ENCODE data around the gene LPIN3. TPM values are rescaled to one million over a fixed set of nuclear protein-coding genes. Genes with fewer than 3 reads are reported as not detected.
"Not testable (repeated sequence)": the region's sequence is repeated elsewhere in the genome, so short reads cannot be mapped to it uniquely, and the experiment has no call there.

The LPIN3 gene, protein sequence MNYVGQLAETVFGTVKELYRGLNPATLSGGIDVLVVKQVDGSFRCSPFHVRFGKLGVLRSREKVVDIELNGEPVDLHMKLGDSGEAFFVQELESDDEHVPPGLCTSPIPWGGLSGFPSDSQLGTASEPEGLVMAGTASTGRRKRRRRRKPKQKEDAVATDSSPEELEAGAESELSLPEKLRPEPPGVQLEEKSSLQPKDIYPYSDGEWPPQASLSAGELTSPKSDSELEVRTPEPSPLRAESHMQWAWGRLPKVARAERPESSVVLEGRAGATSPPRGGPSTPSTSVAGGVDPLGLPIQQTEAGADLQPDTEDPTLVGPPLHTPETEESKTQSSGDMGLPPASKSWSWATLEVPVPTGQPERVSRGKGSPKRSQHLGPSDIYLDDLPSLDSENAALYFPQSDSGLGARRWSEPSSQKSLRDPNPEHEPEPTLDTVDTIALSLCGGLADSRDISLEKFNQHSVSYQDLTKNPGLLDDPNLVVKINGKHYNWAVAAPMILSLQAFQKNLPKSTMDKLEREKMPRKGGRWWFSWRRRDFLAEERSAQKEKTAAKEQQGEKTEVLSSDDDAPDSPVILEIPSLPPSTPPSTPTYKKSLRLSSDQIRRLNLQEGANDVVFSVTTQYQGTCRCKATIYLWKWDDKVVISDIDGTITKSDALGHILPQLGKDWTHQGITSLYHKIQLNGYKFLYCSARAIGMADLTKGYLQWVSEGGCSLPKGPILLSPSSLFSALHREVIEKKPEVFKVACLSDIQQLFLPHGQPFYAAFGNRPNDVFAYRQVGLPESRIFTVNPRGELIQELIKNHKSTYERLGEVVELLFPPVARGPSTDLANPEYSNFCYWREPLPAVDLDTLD
- 5.7 and 13.0 TPM in 2 replicates for polyA plus RNA-seq (2014; cell fraction: cytosol; rRNA removed)
- polyA plus RNA-seq (2014; cell fraction: nucleus; rRNA removed), result 77.5 and 88.7 TPM in 2 replicates

DNA sequence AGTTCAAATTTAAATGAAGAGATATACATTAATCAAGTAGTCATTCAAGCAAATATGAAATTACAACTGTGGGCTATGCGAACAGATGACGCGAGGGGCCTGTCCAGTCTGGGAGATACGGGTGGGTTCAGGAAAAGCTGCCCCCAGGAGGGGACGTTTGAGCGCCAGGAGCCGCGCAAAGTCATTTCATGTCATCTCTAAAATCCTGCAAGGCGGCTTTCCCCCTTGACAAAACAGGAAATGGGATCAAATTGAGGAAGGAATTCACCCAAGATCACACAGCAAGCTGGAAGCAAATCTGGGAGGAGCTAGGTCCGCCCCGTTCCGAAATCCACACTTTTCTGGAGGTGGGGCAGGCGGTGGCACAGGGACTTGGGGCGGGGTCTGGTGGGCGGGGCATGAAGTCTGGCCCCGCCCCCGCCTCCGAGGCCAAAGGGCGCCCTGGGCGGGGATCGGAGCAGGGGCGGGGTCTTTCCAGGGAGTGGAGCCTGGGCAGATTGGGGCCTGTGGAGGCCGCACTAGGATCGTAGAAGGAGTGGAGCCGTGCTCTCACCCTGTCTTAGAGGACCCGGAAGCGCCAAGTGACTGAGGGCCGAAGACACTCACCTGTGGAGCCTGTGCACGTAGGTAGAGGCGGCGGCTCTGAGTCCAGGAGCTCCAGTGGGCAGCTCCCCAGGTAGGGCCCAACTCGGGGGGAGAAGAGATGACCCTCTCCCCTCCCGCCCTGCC, at the start of gene LPIN3:
Gene LPIN3 (plus strand): TSS at position 495 of the 729 bp plus-strand sequence. CDS start 4,983 bp downstream, outside the sequence.
- peak; percentile 93 for DNase-seq (ENCODE audit: low spot score)

DNA sequence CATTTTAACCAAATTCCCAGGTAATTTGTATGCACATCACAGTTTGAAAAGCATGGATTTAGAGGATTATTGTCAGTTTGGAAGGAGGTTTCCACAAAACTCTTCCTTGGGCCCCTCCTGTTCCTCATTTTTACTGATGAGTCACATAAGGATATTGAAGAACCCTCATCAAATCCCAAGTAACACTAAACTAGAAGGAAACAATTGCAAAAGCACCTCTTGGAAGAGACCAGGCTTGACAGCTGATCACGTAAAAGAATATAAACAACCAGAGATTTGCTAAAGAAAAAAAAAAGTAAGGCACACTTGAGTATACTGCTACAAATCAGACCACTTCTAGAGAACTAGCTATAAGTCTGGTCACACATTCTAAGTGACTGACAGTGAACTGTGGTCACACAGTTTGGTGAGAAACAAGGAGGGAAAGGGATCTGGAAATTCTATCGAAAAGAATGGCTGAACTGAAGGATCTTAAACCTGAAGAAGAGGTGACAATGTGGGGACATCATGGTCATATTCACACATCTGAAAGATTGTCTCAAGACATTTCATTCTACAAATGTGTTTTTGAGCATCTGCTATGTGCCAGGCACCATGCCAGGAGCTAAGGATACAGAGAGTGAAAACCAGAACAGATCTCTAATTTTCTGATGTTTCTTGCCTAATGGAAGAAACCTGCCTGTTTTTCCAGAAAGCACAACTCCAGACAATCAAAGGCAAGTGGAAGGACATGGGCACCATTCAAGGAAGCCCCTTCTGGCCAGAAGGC, 47.2 kb upstream of the LPIN3 start:
- DNase-seq (ENCODE audit: low spot score), result no peak

DNA sequence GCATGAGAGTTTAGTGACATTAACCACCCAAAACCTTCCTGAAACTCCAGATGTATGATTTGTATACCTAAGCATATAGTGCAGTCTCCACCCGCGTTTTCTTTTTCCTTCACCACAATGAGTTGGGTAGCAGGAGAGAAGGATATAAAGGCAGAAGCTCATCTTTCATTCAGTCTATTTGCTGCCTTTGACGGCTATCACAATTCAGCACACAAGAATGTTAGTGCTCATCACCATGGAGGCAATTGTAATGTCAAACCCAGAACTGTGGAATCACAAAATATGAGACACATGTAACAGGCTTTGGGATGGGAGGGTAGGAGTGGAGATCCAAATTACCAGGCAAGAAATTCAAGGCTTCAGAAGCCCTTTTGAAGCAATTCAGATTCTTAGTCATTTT, 40.7 kb upstream of the LPIN3 start:
- no peak for DNase-seq (ENCODE audit: low spot score)

DNA sequence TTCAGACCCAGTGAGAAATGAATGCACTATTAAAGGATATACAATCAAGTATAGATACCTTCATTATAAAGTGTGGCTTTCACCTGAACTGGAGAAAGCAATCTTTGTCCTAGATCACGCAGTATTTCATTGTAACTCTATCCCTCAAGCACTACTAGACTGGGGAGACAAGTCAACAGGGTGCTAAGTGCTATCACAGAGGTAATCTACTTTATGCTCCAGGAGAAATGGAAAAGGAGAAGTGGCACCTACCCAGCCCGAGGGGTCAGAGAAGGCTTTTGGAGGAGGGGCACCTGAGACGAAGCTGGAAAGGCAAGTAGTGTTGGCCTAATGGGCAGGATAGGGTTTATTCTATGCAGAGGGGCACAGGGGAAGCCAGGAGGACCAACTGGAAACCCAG, 40.2 kb upstream of the LPIN3 start:
- no peak for DNase-seq (ENCODE audit: low spot score)

DNA sequence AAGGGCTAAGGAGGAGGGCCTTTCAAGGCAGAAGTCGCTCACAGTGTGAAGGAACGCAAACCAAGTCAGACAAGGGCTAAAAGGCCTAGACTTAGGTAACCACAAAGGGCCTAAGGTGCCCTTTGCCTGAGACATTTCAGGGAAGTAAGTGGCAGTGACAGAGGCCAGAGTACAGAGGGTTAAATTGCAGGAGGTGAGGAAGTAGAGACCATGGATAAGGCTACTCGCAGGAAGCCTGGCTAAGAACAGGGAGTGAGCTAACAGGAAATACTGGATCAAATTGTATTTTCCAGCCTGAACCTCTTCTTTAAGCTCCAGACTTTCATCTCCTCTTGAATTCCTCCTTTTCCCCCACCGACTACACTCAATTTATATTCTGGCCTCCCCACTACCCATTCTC, 39.7 kb upstream of the LPIN3 start:
- DNase-seq (ENCODE audit: low spot score), result no peak

DNA sequence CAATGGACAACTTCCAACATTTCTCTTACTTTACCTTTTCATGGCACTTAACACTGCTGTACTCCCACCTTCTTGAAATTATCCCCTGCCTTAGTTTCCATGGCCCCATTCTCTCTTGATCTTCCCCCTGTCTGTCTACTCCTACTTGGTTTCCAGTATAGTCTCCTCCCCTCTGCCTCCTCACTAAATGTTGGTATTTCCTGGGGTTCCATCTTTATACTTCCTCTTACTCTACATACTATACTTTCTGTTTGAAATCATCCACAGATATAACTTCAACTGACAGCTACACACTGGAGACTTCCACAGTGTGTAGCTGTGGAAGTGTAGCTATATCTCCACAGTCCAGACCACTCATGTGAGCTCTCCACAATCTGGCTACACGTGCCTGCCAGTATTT, 36.6 kb upstream of the LPIN3 start:
- DNase-seq (ENCODE audit: low spot score), result no peak

DNA sequence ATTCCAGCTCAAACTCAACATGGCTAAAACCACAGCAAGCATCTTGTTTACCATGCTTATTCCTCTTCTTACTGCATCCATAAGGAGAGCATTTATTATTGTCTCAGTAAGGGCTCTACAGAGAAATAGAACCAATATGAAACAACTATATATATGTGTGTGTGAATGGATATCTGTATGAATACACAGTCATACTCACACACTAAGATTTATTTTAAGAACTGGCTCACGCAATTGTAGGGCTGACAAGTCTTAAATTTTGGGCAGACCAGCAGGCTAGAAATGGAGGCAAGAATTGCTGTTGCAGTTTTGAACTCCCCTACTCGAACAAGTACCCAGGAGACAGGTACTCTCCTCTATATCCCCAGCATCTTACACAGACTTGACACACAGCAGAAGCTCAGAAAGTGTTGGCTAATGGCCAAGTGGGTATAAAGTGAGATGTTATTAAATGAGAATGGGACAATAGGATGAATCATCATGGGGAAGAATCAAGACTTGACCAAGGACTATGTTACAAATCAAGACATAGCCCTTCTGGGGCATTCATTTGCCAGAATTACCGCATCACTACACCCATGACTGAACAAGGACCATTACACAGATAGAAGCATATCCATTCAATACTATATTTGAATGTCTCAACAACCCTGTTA, 36.1 kb upstream of the LPIN3 start:
- no peak for DNase-seq (ENCODE audit: low spot score)

DNA sequence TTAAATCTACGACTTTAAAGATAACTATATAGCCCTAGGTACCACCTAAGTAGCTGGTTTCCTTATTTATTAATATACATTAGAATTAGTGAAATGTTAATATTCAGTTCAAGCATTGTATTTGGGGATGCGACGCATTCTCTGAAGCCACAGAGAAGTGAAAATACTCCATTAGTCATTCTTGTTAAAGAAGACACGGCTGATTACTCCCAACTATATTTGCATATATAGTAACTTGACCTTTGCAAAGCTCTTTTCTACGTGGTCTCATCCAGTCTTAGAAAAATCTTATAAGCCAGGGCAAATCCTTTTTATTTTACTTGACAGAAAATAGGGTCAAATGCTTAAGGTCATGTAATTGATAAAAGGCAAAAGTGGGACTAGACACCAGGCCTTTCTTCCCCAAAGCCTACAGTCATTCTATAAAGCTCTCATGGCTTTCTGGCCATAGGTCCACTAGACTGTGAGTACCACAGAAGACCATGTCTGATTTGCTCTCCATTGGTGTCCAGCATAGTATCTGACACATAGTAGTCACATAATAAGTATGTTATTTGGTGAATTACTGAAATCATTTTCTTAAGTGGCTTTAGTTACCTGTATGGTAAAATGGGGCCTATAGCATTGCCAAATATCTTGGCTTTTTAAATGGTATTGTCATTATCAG, 34.4 kb upstream of the LPIN3 start:
- DNase-seq (ENCODE audit: low spot score), result no peak

DNA sequence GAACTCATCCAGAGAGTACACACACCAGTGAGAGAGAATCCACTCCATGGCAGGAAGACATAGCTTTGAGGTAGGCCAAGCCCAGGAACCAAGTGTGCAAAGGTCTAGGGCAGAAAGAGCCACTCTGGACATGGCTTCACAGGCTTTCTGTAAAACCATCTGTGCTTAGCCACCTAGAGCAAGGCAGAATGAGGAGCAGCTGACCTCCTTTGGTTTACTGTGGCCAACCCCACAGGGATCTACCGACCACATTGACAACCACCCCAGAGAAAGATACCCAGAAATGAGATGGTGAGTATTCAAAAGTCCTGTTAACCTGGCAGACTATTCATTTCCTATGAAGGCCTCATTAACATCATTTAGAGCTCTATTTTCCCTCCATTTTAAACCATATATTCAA, 33.6 kb upstream of the LPIN3 start:
- no peak for DNase-seq (ENCODE audit: low spot score)

DNA sequence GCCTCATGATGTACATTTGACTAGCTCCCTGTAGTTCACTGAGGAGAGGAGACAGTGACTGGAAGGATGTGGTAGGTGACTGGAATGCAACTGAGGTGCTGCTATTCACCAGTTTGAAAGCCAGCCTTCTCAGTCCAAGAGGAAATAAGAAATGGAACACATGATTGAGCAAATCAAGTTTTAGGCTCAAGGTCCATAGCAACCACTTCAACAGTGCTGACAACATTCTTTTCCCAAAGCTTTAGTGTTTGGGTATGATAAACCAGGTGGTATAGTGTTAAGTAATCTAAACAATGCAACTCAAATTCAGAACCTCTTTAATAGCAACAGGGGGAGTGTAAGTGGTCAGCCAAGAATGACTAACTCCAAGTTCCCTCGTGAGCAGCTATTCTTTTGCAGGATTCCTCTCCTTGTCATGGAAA, 32.3 kb upstream of the LPIN3 start:
- no peak for DNase-seq (ENCODE audit: low spot score)

DNA sequence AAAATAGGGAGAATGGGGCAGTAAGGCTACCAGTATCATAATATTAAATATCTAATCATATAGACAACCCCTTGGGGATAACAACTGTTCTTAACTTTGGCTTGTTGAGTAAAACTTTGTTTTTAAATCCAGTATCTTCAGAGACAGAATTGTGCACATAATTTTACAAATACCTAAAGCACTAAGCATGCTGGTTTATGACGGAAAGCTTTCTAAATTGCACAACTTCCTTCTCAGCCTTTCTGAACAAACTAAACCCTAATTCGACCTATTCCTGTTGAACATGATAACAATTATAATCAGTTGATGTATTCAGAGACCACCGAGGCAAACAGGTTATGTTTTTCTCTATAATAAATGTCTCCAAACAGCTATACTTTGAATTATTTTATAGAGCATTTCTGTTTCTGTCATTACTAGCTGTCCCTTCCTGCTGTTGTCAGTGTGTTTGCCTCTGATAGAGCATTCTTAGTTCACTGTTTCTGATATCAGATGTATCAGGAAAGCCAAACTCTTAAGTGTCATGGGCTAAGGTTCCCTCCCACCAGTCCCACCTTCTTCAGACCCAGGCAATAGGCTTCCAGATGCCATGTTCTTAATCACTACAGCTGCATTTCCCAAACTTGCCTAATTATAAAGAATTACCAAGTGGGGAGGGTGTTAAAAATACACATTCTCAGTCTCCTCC, 31.8 kb upstream of the LPIN3 start:
- no peak for DNase-seq (ENCODE audit: low spot score)

DNA sequence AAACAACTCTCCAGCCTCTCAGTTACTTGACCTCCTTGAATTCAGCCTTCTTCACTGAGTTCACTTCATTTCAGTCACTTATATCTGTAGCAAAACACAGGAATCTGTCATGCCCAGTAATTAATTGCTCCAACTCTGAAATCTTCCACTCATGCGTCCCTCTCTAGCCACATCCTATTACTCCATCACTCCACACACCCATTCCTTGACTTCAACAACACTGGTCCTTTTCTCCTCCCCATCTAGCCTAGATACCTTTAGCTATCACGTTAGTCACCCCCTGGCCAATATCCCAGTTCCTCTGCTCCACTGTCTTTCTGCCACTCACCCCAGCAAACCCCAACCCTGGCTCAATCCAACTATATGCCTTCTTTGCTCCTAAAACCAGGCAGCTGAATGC, 30.8 kb upstream of the LPIN3 start:
- DNase-seq (ENCODE audit: low spot score), result no peak

DNA sequence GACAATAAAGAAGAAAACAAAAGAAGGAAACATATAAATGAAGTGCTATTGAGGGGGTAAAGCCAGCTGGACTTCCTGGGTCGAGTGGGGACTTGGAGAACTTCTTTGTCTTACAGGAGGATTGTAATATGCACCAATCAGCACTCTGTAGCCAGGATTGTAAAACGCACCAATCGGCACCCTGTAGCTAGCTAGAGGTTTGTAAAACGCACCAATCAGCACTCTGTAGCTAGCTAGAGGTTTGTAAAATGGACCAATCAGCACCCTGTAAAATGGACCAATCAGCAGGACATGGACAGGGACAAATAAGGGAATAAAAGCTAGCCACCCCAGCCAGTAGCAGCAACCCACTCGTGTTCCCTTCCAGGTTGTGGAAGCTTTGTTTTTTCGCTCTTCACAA, 28.6 kb upstream of the LPIN3 start:
- not testable (repeated sequence) for DNase-seq (ENCODE audit: low spot score)

DNA sequence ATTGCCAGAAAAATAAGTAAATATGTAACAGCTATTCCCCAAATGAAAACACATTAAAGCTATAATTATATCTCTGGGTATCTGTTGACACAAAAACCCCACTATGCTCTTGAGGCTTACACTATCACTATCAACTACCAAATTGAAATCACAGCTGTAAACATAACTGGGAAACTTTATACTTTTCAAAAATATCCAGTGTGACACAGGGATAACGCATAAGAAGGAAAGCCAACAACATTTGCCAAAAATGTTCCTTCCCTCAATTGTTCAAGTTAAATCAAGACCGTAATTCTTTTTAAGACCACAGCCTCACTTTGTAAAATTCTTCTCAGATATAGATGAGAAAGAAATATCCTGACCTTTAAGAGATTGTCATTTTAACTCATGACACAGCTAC, 26.2 kb upstream of the LPIN3 start:
- DNase-seq (ENCODE audit: low spot score), result no peak

DNA sequence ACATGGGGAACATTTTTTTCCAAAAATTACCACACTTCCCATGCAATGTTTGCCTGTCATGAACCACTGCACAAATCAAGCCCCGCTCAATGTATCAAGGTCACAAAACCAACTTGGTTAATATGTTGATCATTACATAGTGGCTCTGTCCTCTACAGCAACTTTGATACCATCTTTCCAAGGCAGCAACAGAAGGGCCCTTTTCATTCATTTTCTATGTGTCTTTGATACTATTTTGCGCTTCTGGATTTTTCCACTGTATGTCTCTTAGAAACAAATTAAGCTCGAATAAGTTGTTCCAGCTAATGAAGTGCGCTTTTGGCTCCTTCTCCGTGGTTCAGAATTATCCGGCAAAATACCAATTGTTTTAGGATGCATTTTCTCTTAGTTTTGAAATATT, 24.6 kb upstream of the LPIN3 start:
- no peak for DNase-seq (ENCODE audit: low spot score)

DNA sequence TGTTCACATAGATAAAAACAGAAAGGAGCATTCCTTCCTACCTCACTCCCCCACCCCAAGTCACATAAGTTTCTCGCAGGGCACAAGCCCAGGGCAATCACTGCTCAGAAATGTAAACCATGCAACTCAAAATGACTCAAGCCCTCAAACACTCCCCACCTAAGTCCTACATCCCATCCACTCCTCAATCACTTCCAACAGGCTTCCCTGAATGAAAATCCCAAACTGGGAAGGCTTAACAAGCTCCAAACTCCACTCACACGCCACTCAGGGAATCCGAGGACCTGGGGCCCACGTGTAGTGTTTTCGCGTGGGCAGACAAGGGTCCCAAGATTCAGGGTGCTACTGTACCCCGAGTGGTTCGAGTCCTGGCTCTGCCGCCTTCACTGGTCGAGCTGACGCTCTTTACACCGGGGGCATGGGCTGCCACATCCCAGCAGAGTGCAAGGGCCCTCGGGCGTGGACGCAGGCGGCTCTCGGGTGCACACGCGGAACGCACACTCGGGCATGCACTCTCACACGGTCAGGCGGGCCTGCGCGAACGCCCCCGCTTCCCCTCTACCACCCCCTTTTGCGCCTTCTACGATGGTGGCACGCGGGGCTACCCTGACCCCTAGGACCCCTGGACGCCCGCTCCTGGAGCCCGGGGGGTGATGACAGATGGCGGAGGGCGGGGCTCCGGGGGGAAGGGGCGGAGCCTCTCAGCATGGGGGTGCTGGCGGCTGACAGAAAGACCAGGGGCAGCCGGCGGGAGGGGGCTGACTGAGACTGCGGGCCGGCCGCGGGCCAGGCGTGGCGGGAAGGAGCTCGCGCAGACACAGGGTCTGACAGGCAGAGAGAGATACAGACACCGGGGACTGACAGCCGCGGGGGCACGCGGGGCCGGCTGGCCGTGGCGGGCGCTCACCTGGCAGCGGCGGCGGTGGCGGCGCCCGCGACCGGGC, 23.7 kb upstream of the LPIN3 start:
- DNase-seq (ENCODE audit: low spot score), result peak; percentile 80

DNA sequence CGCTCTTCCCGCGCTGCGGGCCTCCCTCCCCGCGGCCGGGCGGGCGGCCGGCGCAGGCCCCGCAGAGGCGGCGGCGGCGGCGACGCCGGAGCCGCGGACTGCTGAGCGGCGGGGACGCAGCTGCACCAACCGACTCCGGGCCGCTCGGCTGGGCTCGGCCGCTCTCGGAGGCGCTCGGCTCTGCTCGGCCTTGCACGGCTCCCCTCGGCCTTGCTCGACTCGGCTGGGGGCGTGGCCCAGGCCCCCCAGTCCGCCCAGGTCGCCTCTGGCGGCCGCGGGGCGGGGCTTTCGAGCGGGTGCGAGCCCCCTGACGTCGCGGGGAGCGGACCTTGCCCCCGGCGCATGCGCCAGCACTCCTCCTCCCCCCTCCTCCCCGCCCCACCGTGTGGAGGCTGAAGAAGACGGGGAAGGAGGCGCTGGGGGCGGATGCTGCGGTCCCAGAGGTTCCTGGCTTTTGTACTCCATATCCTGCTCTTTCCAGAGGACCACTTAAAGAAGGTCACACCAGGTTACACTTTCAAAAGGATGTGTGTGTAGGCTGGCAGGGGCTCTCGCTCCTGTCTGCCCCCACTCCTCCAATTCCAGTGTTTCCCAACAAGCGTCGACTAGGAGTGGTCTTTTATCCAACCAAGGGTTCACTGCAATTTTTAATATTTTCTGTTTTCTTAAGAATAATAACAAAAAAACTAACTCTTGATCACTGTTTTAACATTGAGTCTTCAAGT, 22.9 kb upstream of the LPIN3 start, which contains the start of gene ZHX3:
Gene ZHX3 (minus strand): TSS at position 186 of the 725 bp plus-strand sequence. CDS start 112,815 bp downstream, outside the sequence.
- peak; percentile 98 for DNase-seq (ENCODE audit: low spot score)
